Type B pancreatic cell (in vitro differentiated cells): ENCODE data around the gene TCF12. TPM values are rescaled to one million over a fixed set of nuclear protein-coding genes. Genes with fewer than 3 reads are reported as not detected.
"Not testable (repeated sequence)": the region's sequence is repeated elsewhere in the genome, so short reads cannot be mapped to it uniquely, and the experiment has no call there.

ENCODE experiments used
- DNase-seq: peaks from one replicate; pipeline ENCODE4 v3.0.0; 2021; ENCODE audit warnings: mixed read lengths; ENCODE audit not compliant: unreplicated experiment; ENCODE audit errors: extremely low spot score
- H3K27ac Mint-ChIP-seq: 2 replicates; pipeline ENCODE4 v1.8.0; 2021; ENCODE audit warnings: mild to moderate bottlenecking, mixed read lengths
- H3K27me3 Mint-ChIP-seq: 2 replicates; pipeline ENCODE4 v1.8.0; 2021; ENCODE audit warnings: mixed read lengths
- H3K36me3 Mint-ChIP-seq: 2 replicates; pipeline ENCODE4 v1.8.0; 2021; ENCODE audit warnings: mixed read lengths
- H3K4me1 Mint-ChIP-seq: one replicate; pipeline ENCODE4 v1.8.0; 2021; ENCODE audit warnings: mixed read lengths; ENCODE audit not compliant: unreplicated experiment
- H3K4me3 Mint-ChIP-seq: 2 replicates; pipeline ENCODE4 v1.8.0; 2021; ENCODE audit warnings: mild to moderate bottlenecking, mixed read lengths
- H3K9me3 Mint-ChIP-seq: 2 replicates; pipeline ENCODE4 v1.8.0; 2021; ENCODE audit warnings: mixed read lengths
- total RNA-seq: library from RNA; stranded (reverse); gene quantifications from 2 replicates; pipeline ENCODE4 v1.2.1, GENCODE V29; 2021; ENCODE audit warnings: low replicate concordance
- TF ChIP-seq, protein P1 (sequence below): fragments of 200-600 bp; sonication (generic); conservative IDR thresholded peaks from 2 replicates; pipeline ENCODE4 v1.5.0; 2021; ENCODE audit warnings: antibody characterized with exemption, mild to moderate bottlenecking

The TCF12 gene
- total RNA-seq, 1 donor from 2014 or later = 153 TPM

DNA sequence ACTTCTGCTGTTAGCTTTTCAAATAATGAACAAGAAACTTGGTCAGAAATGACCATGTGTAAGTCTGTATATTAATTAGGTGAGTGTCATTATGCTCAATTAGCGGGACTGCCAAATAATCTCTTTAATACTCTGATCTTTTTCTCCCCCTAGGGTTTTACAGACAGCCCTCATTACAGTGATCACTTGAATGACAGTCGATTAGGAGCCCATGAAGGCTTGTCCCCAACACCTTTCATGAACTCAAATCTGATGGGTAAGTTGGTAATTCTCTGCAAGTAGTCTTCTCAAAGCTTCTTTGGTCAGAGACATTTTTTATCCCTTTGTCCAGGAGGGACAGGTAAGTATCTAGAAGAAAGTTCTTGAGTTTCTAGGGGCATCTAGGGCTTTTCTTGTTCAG is 173.2 kb downstream of the TCF12 start:
- TF ChIP-seq, protein P1, sequence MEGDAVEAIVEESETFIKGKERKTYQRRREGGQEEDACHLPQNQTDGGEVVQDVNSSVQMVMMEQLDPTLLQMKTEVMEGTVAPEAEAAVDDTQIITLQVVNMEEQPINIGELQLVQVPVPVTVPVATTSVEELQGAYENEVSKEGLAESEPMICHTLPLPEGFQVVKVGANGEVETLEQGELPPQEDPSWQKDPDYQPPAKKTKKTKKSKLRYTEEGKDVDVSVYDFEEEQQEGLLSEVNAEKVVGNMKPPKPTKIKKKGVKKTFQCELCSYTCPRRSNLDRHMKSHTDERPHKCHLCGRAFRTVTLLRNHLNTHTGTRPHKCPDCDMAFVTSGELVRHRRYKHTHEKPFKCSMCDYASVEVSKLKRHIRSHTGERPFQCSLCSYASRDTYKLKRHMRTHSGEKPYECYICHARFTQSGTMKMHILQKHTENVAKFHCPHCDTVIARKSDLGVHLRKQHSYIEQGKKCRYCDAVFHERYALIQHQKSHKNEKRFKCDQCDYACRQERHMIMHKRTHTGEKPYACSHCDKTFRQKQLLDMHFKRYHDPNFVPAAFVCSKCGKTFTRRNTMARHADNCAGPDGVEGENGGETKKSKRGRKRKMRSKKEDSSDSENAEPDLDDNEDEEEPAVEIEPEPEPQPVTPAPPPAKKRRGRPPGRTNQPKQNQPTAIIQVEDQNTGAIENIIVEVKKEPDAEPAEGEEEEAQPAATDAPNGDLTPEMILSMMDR = no peak
- H3K4me3 Mint-ChIP-seq = no peak overlapping the region
- no peaks in the 10 kb centered on the region for H3K9me3 Mint-ChIP-seq
- no peak for DNase-seq
- peaks cover 24% of the 10 kb centered on the region for H3K4me1 Mint-ChIP-seq
- H3K36me3 Mint-ChIP-seq = peaks cover 6% of the 10 kb centered on the region
- no peaks in the 10 kb centered on the region for H3K27me3 Mint-ChIP-seq
- H3K27ac Mint-ChIP-seq = no peak overlapping the region

DNA sequence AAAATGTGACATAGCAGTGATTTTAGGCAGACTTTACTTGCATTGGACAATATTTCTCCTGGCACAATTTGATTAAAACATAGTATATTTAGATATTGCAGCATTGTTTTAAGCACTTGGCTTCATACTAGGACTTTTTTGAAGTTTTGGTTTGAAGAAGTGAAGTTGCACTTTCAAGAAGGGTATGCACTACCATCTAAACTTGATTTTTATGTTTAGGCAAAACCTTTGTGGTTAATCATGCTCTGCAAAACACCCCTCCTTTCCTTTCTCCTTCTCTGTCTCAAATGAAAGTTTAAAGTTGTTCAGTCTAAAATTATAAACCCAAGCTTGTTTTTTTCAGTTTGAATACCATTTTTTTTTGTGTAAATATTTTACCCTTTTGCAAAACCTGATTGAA is 173.8 kb downstream of the TCF12 start:
- Mint-ChIP-seq H3K4me3 (no peak overlapping the region), H3K36me3 (peaks cover 6% of the 10 kb centered on the region), H3K27me3 (no peaks in the 10 kb centered on the region), H3K9me3 (no peaks in the 10 kb centered on the region), H3K27ac (no peak overlapping the region), H3K4me1 (peaks cover 24% of the 10 kb centered on the region)
- TF ChIP-seq, protein P1 = no peak
- DNase-seq = no peak

DNA sequence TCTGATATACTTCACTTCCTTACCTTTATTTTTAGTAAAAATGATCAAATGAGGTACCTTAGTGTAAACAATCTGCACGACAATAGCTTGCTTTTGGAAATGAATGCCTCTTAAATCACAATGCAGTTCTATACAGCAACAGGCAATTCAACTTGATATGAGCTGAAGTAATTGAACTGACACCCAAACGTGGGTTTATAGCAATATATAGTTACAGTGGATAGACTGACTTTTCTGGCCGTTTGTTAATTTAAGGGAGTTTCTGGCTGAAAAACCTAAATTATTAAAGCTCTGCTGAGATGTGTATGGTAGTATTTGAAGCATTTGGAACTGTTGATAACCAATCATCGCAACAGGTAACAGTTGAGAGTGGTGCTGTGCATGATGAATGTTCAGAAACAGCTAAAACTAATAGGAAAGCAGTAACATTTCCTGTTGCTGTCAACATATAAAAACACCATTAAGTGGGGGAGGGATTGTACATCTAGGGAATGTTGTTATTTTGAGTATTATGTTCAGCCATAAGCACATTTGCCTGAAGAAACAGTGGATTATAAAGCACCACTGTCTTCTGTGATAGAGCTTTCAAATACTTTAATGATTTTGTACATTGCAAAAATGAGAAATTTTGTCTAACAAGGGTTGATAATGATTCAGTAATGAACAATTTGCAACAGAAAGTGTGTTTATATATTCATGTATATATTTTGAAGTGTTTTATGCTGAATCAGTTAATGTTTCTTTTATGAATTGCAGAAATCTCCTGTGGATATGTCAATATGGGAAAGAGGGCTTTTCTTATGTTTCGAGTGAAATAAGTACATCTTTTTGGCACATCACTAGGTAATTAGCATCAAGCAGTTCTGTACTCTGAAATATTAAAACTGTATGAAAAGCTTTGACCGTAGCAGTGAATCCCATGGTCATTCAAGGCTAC is 176.1 kb downstream of the TCF12 start:
- H3K4me3 Mint-ChIP-seq = no peak overlapping the region
- no peaks in the 10 kb centered on the region for H3K27me3 Mint-ChIP-seq

DNA sequence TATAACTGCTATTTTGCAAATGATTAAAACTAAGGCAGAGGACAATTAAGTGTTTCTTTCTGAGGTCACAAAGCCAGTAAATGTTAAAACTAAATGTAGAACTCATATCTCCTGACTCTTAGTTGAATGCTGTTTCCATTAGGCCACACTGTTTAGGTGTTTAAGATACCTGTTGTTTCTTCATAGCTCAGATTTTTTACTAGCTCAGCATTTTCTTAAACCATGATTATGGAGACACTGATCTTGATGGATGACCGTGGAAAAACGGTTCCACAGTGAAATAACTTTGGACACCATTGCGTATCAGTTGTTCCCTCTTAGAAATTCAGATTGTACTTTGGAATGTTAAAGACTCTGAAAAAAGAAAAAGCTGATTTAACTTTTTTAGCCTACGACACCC is 177.5 kb downstream of the TCF12 start:
- Mint-ChIP-seq H3K27ac (no peak overlapping the region), H3K36me3 (peaks cover 17% of the 10 kb centered on the region), H3K9me3 (no peaks in the 10 kb centered on the region), H3K27me3 (no peaks in the 10 kb centered on the region), H3K4me3 (no peak overlapping the region), H3K4me1 (peaks cover 20% of the 10 kb centered on the region)
- TF ChIP-seq, protein P1 = no peak
- DNase-seq = no peak

More for the DNA sequence above, 176.1 kb downstream of the TCF12 start:
- no peak for DNase-seq
- H3K9me3 Mint-ChIP-seq = no peaks in the 10 kb centered on the region
- peaks cover 10% of the 10 kb centered on the region for H3K36me3 Mint-ChIP-seq
- TF ChIP-seq, protein P1 = no peak
- H3K27ac Mint-ChIP-seq = no peak overlapping the region
- H3K4me1 Mint-ChIP-seq = peaks cover 32% of the 10 kb centered on the region

DNA sequence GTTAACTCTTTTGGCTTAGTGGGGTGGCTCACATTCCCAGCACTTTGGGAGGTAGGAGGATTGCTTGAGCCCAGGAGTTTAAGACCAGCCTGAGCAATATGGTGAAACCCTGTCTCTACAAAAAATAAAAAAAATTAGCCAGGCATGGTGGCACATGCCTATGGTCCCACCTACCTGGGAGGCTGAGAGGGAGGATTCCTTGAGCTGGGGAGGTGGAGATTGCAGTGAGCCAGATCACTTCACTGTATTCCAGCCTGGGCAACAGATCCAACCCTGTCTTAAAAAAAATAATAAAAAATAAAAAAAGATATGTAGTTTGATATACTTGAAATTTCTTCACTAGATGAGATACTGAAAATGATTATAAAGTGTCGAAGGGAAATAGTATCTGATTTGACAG is 178.8 kb downstream of the TCF12 start:
- H3K9me3 Mint-ChIP-seq = no peaks in the 10 kb centered on the region
- DNase-seq = no peak
- TF ChIP-seq, protein P1 = no peak
- peaks cover 15% of the 10 kb centered on the region for H3K4me1 Mint-ChIP-seq
- no peak overlapping the region for H3K27ac Mint-ChIP-seq
- H3K27me3 Mint-ChIP-seq = no peaks in the 10 kb centered on the region
- peaks cover 16% of the 10 kb centered on the region for H3K36me3 Mint-ChIP-seq
- no peak overlapping the region for H3K4me3 Mint-ChIP-seq

DNA sequence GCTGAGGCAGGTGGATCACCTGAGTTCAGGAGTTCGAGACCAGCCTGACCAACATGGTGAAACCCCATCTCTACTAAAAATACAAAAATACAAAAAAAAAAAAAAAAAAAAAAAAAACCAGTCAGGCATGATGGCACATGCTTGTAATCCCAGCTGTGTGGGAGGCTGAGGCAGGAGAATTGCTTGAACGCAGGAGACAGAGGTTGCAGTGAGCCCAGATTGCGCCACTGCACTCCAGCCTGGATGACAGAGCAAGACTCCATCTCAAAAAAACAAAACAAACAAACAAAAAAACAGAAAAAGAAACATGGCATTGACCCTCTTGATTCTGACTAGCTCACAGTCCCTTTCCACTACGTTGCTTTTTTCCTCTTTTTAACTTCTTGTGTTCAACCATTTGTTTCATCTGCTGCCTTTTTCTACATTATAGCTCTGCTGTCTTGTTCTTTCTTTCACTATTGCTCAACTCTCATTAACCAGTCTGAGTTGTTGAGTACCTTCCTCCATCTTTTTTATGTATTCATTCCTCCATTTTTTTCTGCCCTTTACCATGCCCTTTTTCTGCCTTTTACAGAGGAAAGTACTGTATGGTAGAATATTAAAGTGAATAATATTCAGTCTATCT is 179.6 kb downstream of the TCF12 start:
- not testable (repeated sequence) for DNase-seq, H3K27me3 Mint-ChIP-seq, H3K27ac Mint-ChIP-seq

More for the DNA sequence above, 179.6 kb downstream of the TCF12 start:
- not testable (repeated sequence) for H3K9me3 Mint-ChIP-seq, H3K4me3 Mint-ChIP-seq
- peaks cover 15% of the 10 kb centered on the region for H3K4me1 Mint-ChIP-seq
- H3K36me3 Mint-ChIP-seq = peaks cover 16% of the 10 kb centered on the region
